ENCODE data around the gene EBLN1. TPM values are rescaled to one million over a fixed set of nuclear protein-coding genes. Genes with fewer than 3 reads are reported as not detected.
"Not testable (repeated sequence)": the region's sequence is repeated elsewhere in the genome, so short reads cannot be mapped to it uniquely, and the experiment has no call there.

EBLN1 gene
- total and polyA plus RNA-seq, 2 donors from 2014 or later, result not detected

- H3K27me3 ChIP-seq (ENCODE audit: control insufficient read depth, insufficient read depth, low read length), result no peaks in the 10 kb centered on the region
- H3K4me1 ChIP-seq (ENCODE audit: control insufficient read depth in 2 of 3, insufficient read depth in 2 of 3, low read depth in 1 of 3, low read length in 3 of 3), result no peaks in the 10 kb centered on the region
- no peak overlapping the region for H3K4me3 ChIP-seq (ENCODE audit: low read length in 3 of 3)
- intact Hi-C loops (cut with DNase I), result no loop called here
- FAIRE-seq (no peak), DNase-seq (no peak)
- no peak overlapping the region for H3K27ac ChIP-seq (ENCODE audit: low read depth in 2 of 2, low read length in 2 of 2)
- peaks cover 0 to 5% (median 0%) of the 10 kb centered on the region in 3 donors for H3K9me3 ChIP-seq (ENCODE audit: control insufficient read depth in 2 of 3, insufficient read depth in 1 of 3, low read length in 3 of 3)
- no peaks in the 10 kb centered on the region for H3K36me3 ChIP-seq (ENCODE audit: control insufficient read depth in 2 of 3, insufficient read depth in 3 of 3, low read length in 3 of 3)
- no peak for TF ChIP-seq CTCF (IDR thresholded peaks at IDR 0.05; ENCODE audit: borderline replicate concordance, extremely low read depth, insufficient read depth)
- H3K9ac ChIP-seq (ENCODE audit: low read length in 3 of 3), result no peak overlapping the region
These were observed 4.7 kb upstream of the EBLN1 start for GRCh38 chr10:22222236-22223190.

GRCh38 chr10:22219308-22219707 is 1.5 kb upstream of the EBLN1 start:
- Histone ChIP-seq H3K4me3 (ENCODE audit: low read length in 3 of 3) (no peak overlapping the region), H3K36me3 (ENCODE audit: control insufficient read depth in 2 of 3, insufficient read depth in 3 of 3, low read length in 3 of 3) (no peaks in the 10 kb centered on the region), H3K4me1 (ENCODE audit: control insufficient read depth in 2 of 3, insufficient read depth in 2 of 3, low read depth in 1 of 3, low read length in 3 of 3) (no peaks in the 10 kb centered on the region), H3K9ac (ENCODE audit: low read length in 3 of 3) (no peak overlapping the region), H3K9me3 (ENCODE audit: control insufficient read depth in 2 of 3, insufficient read depth in 1 of 3, low read length in 3 of 3) (peaks cover 0 to 5% (median 0%) of the 10 kb centered on the region in 3 donors), H3K27me3 (ENCODE audit: control insufficient read depth, insufficient read depth, low read length) (no peaks in the 10 kb centered on the region), H3K27ac (ENCODE audit: low read depth in 2 of 2, low read length in 2 of 2) (no peak overlapping the region)
- TF ChIP-seq CTCF (IDR thresholded peaks at IDR 0.05; ENCODE audit: borderline replicate concordance, extremely low read depth, insufficient read depth), result no peak
- intact Hi-C loops (cut with DNase I), result no loop called here
- FAIRE-seq (no peak), DNase-seq (no peak)

- Histone ChIP-seq H3K4me3 (ENCODE audit: low read length in 3 of 3) (no peak overlapping the region), H3K27me3 (ENCODE audit: control insufficient read depth, insufficient read depth, low read length) (no peaks in the 10 kb centered on the region), H3K27ac (ENCODE audit: low read depth in 2 of 2, low read length in 2 of 2) (no peak overlapping the region), H3K9ac (ENCODE audit: low read length in 3 of 3) (no peak overlapping the region), H3K4me1 (ENCODE audit: control insufficient read depth in 2 of 3, insufficient read depth in 2 of 3, low read depth in 1 of 3, low read length in 3 of 3) (no peaks in the 10 kb centered on the region), H3K9me3 (ENCODE audit: control insufficient read depth in 2 of 3, insufficient read depth in 1 of 3, low read length in 3 of 3) (peaks cover 0 to 5% (median 0%) of the 10 kb centered on the region in 3 donors), H3K36me3 (ENCODE audit: control insufficient read depth in 2 of 3, insufficient read depth in 3 of 3, low read length in 3 of 3) (no peaks in the 10 kb centered on the region)
- FAIRE-seq, result no peak
- intact Hi-C loops (cut with DNase I), result no loop called here
- no peak for TF ChIP-seq CTCF (IDR thresholded peaks at IDR 0.05; ENCODE audit: borderline replicate concordance, extremely low read depth, insufficient read depth)
- DNase-seq, result no peak
These were observed 633 bp upstream of the EBLN1 start for GRCh38 chr10:22218448-22218847.

GRCh38 chr10:22217084-22217483 is 731 bp downstream of the EBLN1 start:
- H3K4me1 ChIP-seq (ENCODE audit: control insufficient read depth in 2 of 3, insufficient read depth in 2 of 3, low read depth in 1 of 3, low read length in 3 of 3); H3K4me3 ChIP-seq (ENCODE audit: low read length in 3 of 3); FAIRE-seq; DNase-seq; H3K36me3 ChIP-seq (ENCODE audit: control insufficient read depth in 2 of 3, insufficient read depth in 3 of 3, low read length in 3 of 3); H3K9me3 ChIP-seq (ENCODE audit: control insufficient read depth in 2 of 3, insufficient read depth in 1 of 3, low read length in 3 of 3); H3K27ac ChIP-seq (ENCODE audit: low read depth in 2 of 2, low read length in 2 of 2); H3K9ac ChIP-seq (ENCODE audit: low read length in 3 of 3); H3K27me3 ChIP-seq (ENCODE audit: control insufficient read depth, insufficient read depth, low read length); intact Hi-C loops (cut with DNase I): not testable (repeated sequence)
